A549 treated with CORT108297 at 1 μM for 4 hours (cell line): ENCODE measurements around the gene RXFP4. TPM values are rescaled to one million over a fixed set of nuclear protein-coding genes. Genes with fewer than 3 reads are reported as not detected.

Experiments
- total RNA-seq: library from RNA; stranded (reverse); fragments of 200-300 nt; extraction: Qiagen RNA extraction; gene quantifications from 5 replicates; pipeline ENCODE4 v1.2.3, GENCODE V29; 2022

RXFP4 gene
- 0.07 TPM in 1 of 5 replicates, not detected in the others for total RNA-seq

GRCh38 chr1:155940993-155941844, at the start of gene RXFP4:
Gene RXFP4, plus strand, starts transcription at chr1:155941638. Its CDS starts 72 bp downstream, at chr1:155941710.

GRCh38 chr1:155911156-155912055, 30.0 kb upstream of the RXFP4 start, which contains the start of gene RIT1:
Gene RIT1, minus strand, starts transcription at chr1:155911349. Its CDS starts 588 bp downstream, at chr1:155910761.

GRCh38 chr1:155934097-155934935, 7.1 kb upstream of the RXFP4 start, which contains the start of gene KHDC4:
Gene KHDC4, minus strand, starts transcription at chr1:155934413. Its CDS starts 40 bp downstream, at chr1:155934373.

GRCh38 chr1:155978325-155978972, 37.0 kb downstream of the RXFP4 start, which contains the start of gene ARHGEF2:
Gene ARHGEF2, minus strand, starts transcription at chr1:155978547. Its CDS starts 120 bp downstream, at chr1:155978427.

Other genes with a start within 250 kb of the RXFP4 start
- 12.6 to 14.7 TPM (median 14.6 TPM) in 5 replicates for gene GON4L, start 84.4 kb upstream of the RXFP4 start, total RNA-seq
- 1.1 to 1.6 TPM (median 1.3 TPM) in 5 replicates for gene SYT11, start 82.1 kb upstream of the RXFP4 start, total RNA-seq
- gene RIT1, start 30.3 kb upstream of the RXFP4 start, total RNA-seq, result 22.3 to 24.4 TPM (median 23.9 TPM) in 5 replicates
- 20.3 to 27.7 TPM (median 26.3 TPM) in 5 replicates for gene KHDC4, start 7.2 kb upstream of the RXFP4 start, total RNA-seq
- gene ARHGEF2, start 36.9 kb downstream of the RXFP4 start, total RNA-seq, result 33.2 to 40.9 TPM (median 37.4 TPM) in 5 replicates
- 259 to 273 TPM (median 265 TPM) in 5 replicates for gene SSR2, start 79.3 kb downstream of the RXFP4 start, total RNA-seq
- gene UBQLN4, start 112.2 kb downstream of the RXFP4 start, total RNA-seq, result 35.9 to 45.7 TPM (median 42.4 TPM) in 5 replicates
- gene LAMTOR2, start 113.1 kb downstream of the RXFP4 start, total RNA-seq, result 160 to 166 TPM (median 161 TPM) in 5 replicates
- 0.21 TPM in 1 of 5 replicates, not detected in the others for gene RAB25, start 119.5 kb downstream of the RXFP4 start, total RNA-seq
- gene MEX3A, start 140.8 kb downstream of the RXFP4 start, total RNA-seq, result 1.3 to 2.9 TPM (median 2.8 TPM) in 5 replicates
- gene LMNA, start 173.1 kb downstream of the RXFP4 start, total RNA-seq, result 587 to 756 TPM (median 723 TPM) in 5 replicates
- gene SEMA4A, start 211.9 kb downstream of the RXFP4 start, total RNA-seq, result 0.20 to 0.46 TPM (median 0.42 TPM) in 5 replicates